Stimulated activated CD8-positive, alpha-beta memory T cell treated with anti-CD3 and anti-CD28 coated beads, Interleukin-7, amount 100 ng/mL, for 1 hour (primary cell): ENCODE measurements around the gene NELFB.
"Not testable (repeated sequence)": the region's sequence is repeated elsewhere in the genome, so short reads cannot be mapped to it uniquely, and the experiment has no call there.

ENCODE experiments used
- DNase-seq, 2 donors: peaks; one replicate each; pipeline ENCODE4 v3.0.0-alpha.2; 2020; ENCODE audit warnings: low read depth in 2 of 2

The NELFB gene

DNA sequence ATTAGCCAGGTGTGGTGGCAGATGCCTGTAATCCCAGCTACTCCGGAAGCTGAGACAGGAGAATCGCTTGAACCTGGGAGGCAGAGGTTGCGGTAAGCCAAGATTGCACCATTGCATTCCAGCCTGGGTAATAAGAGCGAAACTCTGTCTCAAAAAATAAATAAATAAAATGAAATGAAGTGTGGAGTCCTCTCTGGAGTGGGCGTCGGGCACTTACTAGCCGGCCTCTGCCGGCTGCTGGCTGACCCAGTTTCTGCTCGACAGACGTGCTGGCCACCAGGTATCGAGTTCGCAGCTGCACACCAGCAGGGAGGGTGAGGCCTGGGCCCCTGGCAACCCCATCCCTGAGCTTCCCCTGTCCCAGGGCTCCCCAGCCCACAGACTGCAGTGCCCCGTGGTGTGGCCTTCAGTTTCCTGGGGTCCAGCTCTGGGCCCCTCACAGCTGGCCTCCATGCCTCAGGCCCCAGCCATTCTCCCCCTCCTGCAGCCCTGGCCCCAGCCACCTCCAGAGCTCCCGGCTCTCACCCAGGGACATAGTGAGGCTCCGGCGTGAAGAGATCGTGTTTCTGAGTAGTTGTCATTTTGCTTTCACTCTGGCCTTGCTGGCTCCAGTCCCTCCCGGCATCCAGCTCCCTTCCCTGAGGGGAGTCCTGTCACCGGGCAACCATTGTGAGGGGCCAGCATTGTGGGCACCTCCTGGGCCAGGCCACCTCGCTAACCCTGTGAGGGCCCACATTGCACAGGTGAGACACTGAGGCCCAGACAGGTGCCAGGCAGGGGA is 7.8 kb upstream of the NELFB start:
- no peak for DNase-seq

DNA sequence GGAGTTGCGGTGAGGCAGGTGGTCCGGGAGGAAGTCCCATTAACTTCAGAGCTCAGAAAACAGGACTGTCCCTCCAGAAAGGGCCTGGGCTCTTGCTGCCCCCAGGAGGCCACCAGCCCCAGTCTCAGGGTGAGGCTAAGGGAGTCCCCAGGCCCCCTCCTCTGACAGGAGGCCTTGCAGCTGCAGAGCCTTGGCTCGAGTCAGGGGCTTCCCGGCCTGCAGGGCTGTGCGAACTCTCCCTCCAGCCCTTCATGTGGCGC is 7.3 kb upstream of the NELFB start:
- no peak for DNase-seq

DNA sequence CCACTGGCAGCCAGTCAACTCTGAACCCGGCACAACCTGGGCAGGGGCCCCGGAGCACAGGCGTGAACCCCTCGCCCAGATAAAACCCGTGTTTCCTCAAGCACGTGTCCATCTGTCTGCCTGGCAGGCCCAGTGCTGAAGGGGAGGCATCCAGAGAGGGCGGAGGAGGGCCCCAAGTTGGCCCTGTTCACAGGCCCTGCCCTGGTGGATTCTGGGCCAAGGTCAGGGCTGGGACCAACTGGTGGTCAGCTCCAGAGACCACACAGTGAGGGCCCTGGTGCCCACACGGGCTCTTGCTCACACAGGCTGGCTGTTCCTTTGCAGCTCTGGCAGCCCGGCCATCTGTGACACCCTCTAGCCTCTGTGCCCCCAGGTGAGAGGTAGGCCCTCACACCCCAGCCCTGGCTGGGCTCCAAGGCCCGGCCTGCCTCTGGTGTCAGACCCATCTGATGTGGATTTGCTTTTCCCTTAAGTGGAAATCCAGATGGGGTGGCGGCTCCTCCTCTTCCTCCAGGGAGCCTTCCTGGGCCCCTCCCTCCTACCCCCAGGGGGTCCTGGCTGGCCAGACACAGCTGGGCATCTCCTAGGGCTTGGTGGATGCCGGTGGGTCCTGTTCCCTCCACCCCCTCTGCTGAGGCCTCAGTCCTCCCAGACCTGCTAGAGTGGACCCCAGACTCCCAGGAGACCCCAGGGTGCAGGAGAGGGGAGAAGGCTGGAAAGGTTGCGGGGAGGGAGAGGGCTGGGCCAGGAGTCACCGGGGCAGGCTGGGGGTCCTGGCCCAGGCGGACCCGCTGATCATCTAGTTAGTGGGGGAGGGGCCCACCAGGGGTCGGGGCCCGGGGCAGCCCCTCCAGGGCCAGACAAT is 4.6 kb upstream of the NELFB start:
- no peak for DNase-seq

DNA sequence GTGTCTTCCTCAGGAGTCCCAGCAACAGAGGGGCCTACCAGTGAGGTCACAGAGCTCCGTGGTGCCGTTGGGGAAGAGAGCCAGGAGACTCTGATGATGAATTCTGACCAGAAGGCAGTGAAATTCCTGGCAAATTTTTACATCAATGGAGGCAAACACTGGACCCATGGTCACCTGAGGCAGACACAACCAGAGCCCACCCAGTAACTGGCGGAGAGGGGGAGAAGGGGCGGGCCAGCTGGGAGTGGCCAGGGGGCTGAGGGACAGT is 4.0 kb upstream of the NELFB start, which contains the start of gene STPG3:
Gene STPG3 (plus strand): TSS at position 93 of the 268 bp plus-strand sequence. CDS start 1 bp downstream, at position 94.
- DNase-seq = no peak

DNA sequence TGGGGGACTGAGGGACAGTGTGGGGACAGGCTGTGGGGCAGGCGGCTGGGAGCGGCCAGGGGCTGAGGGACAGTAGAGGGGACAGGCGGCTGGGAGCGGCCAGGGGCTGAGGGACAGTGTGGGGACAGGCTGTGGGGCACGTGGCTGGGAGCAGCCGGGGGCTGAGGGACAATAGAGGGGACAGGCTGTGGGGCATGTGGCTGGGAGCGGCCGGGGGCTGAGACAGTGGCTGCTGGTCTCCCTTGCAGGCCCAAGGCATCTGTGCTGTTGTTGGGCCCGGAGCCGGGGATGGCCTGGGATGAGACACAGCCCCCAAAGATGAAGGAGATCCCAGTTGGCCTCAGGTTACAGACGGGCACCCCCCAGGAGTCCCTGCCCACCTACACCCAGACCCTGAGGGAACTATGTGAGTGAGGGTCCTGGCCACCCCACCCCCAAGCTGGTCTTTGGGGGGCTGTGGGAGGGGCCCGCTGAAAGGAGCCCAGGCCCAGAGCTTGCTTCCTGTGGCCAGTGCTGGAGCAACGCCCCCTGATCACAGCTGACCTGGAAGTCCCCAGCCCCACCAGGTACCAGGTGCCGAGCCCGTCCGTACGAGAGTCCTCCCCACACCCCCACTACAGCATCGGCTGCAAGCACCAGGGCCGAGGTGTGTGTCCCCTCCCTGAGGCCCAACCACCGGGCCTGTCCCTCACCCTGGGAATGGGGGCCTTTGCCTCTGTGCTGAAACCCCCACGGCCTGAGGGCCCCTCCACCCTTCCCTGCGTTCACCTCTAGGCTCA is 3.4 kb upstream of the NELFB start:
- DNase-seq = no peak

DNA sequence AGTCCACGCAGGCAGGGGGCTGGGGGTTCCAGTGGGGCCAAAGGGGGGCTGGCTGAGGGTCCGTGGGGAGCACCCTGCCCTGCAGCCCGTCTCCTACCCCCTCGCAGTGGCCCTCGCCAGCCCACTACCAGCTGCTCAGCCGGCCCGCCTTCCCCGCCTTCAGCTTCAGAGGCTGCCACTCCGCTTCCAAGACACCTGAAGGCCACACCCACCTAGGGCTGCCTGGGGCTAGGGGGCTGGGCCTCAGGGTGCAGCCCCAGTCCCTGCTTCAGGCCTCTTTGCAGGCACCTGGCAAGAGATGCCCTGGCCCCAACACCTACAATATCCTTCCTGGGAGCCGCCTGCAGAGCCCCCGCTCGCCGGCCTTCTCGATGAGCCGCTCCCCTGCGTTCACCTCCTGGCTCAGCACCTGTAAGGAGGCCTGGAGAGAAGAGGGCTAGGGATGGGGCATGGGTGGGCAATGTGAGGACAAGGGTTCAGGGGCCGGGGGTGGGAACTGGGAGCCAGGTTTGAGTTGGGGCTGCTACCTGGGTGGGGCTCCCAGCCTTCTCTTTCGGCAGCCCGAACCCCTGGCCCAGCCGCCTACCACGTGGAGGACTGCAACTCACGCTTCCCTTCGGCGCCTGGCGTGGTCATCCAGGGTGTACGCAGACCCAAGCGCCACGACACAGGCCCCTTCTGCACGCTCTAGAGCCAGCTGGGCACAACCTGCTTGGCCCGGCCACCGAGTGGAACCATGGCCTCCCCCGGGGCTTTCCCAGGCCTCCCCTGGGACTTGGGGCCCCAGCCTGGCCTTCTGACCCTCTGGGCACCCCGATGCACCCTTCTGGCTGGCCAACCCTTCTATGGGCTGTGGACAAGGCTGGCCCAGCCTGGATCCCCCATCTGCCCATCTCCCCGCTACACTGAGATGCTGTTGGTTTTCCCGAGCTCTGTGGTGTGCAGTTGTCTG is 2.3 kb upstream of the NELFB start:
- DNase-seq = no peak

DNA sequence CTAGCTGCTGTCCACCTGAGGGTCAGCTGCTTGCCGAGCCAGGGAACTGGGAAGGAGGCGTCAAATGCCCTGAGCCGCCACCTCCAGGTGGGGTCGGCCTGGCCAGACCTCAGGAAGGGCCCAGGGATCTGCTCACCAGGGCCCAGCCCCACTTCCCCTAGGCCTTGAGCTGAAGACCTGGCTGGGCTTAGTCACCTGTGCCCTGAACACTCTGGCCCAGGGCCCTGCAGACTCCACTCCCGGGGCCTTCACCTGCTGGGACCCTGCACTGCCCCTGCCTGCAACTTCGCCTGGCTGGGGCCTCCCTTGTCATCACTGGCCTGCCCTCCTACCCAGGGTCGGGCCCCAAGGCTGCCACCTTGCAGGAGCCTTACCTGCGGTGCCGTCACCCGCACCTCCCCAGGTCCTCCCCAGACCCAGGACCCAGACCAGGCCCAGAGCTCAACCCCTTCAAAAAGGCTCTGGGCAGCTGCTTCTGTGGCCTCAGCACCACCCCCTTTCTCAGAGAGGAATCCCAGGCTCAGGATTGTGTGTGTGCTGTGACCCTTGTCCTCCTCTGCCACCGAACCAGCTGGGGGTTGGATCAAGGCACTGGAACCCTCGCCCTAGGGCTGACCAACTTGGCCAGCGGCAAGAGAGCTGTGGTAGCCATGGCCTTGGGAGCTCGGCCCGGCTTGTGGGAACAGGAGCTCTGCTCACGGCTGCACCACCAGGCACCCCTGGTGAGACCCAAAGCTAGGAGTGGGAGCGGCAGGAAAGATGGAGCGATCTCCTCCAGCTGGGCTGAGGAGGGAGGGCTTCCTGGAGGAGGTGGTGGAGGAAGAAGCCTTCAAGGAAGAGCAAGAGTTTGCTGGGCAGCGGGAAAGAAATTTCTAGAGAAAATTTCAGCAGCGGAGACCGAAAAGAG is 1.2 kb upstream of the NELFB start:
- no peak for DNase-seq

DNA sequence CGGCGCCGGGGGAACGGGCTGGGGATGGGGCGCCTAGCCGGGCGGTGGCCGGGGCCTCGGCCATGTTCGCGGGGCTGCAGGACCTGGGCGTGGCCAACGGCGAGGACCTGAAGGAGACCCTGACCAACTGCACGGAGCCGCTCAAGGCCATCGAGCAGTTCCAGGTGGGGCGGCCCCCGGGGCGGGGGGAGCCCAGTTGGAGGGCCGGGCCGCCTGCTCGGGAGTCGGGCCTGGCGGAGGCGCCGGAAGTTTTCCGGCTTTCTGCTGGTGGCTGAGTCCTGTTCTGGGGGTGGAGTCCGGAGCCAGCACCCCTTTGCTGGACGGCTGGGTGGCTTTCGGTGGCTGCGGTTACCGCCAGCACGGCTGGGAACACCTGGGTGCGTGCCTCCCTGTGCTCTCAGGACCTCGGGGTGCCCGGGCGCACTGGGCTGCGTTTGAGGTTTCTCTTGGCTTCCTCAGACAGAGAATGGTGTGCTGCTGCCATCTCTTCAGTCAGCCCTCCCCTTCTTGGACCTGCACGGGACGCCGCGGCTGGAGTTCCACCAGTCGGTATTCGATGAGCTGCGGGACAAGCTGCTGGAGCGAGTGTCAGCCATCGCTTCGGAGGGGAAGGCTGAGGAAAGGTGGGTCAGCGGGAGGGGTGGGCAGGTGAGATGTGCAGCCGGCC is 454 bp downstream of the NELFB start:
- DNase-seq = no peak

DNA sequence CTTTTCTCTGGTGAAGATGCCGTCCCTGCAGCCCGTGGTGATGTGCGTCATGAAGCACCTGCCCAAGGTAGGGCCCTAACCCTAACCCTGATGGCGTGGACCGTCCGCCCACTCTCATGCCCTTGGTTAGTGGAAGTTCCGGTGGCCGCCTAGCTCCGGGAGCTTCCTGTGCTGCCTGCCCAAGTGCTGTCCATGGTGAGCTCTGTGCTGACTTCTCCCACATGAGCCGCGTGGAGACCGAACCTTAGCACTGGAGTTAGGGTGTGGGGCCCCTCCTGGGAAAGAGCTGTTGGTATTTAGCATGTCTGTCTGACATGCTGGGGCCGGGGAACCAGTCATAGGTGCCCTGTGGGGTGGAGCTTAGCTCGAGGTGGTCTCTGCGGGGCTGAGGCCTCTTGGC is 1.2 kb downstream of the NELFB start:
- no peak for DNase-seq

DNA sequence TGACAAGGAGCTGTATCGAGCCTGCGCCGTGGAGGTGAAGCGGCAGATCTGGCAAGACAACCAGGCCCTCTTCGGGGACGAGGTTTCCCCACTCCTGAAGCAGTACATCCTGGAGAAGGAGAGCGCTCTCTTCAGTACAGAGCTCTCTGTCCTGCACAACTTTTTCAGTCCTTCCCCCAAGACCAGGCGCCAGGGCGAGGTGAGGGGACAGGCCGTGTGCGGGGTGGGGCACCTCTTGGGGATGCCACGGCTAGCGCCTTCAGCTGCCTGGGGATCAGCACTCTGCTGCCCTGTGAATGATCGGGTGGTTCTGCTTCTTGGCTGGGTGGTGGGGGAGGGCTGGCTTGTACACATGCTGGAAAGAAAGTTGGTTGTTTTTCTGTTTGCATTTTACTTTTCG is 1.7 kb downstream of the NELFB start:
- DNase-seq = no peak

DNA sequence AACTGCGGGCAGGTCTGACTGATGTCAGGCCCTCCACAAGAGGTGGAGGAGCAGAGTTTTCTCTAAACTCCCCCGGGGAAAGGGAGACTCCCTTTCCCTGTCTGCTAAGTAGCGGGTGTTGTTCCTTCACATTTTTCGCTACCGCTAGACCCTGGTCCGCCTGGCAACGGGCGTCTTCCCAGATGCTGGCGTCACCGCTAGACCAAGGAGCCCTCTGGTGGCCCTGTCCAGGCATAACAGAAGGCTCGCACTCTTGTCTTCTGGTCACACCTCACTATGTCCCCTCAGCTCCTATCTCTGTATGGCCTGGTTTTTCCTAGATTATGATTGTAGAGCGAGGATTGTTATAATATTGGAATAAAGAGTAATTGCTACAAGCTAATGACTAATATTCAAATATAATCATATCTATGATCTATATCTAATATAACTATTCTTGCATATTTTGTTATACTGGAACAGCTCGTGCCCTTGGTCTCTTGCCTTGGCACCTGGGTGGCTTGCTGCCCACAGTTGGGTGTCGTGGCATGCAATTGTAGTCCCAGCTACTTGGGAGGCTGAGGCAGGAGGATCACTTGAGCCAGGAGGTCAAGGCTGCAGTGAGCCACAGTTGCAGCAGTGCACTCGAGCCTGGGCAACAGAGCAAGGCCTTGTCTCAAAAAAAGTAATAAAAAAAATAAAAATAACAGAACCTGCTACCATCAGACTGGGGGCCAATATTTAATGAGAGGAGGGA is 7.2 kb downstream of the NELFB start:
- DNase-seq = not testable (repeated sequence)

DNA sequence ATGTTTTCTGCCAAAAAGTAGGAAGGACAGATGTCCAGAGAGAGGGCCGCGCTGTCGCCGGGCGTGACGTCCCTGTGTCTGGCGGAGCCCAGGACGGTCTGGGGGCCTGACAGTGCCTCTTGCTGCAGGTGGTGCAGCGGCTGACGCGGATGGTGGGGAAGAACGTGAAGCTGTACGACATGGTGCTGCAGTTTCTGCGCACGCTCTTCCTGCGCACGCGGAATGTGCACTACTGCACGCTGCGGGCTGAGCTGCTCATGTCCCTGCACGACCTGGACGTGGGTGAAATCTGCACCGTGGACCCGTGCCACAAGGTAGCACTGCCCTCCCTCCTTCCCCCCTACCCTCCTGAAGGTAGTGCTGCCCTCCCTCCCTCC is 7.8 kb downstream of the NELFB start:
- no peak for DNase-seq

DNA sequence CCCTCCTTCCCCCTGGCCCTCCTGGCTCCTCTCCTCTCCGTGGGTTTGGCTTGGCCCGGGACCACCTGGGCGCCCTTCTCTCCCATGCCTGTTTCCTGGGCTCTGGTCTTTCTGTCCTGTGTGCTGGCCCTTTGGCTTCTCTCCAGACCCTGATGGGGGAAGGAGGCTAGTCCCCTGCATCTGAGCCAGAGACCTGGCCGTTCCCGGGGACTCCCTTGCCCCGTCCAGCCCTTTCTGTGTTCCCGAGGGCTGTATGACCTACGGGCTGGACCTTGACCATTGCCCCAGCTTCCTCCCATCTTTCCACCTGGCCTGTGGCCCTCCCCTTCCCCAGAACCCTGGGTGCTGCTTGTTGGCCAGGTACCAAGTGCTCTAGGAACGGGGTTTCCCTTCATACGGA is 8.4 kb downstream of the NELFB start:
- DNase-seq = no peak

DNA sequence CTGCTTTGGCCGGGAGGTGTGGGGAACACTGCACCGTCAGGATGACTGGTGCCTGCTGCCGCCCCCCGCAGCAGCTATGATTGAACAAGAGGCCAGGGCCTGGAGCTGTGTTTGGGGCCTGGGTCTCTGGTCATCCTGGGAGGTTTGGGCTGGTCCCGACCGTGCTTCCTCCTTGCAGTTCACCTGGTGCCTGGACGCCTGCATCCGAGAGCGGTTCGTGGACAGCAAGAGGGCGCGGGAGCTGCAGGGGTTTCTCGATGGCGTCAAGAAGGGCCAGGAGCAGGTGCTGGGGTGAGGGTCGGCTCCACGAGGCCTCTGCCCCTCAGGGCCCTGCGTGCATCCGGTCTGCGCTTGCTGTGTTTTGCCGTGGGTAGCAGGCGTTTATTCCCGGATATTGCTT is 8.9 kb downstream of the NELFB start:
- no peak for DNase-seq

DNA sequence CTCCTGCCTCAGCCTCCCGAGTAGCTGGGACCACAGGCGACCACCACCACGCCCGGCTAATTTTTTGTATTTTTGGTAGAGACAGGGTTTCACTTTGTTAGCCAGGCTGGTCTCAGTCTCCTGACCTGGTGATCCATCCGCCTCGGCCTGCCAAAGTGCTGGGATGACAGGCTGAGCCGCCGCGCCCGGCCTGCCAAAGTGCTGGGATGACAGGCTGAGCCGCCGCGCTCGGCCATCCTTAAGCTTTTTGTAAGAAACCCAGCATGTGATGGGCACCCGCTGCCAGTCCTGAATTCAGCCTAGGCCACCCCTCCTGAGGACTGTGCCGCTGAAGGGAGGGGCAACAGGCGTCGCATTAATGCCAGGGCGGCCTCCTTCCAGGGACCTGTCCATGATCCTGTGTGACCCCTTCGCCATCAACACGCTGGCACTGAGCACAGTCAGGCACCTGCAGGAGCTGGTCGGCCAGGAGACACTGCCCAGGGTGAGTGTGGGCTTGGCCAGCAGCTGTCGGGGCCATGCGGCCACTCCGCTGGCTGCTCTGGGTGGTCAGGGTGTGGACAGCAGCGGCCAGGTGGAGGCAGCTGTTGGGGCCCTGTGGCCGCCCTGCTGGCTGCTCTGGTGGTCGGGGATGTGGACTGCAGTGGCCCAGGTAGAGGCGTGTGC is 10.5 kb downstream of the NELFB start:
- DNase-seq = no peak

DNA sequence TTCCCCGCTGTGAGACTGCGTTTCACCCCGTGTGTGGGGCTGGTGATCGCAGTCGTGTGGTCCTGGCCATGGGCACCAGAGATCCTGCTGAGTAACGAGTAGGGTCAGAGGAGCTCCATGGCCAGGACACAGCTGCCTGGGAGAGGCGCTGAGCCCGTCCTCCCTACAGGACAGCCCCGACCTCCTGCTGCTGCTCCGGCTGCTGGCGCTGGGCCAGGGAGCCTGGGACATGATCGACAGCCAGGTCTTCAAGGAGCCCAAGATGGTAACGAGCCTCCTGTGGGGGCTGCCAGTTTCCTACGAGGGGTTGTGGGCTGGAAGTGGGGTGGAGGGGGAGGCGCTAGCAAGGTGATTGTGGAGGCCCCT is 11.0 kb downstream of the NELFB start:
- no peak for DNase-seq

DNA sequence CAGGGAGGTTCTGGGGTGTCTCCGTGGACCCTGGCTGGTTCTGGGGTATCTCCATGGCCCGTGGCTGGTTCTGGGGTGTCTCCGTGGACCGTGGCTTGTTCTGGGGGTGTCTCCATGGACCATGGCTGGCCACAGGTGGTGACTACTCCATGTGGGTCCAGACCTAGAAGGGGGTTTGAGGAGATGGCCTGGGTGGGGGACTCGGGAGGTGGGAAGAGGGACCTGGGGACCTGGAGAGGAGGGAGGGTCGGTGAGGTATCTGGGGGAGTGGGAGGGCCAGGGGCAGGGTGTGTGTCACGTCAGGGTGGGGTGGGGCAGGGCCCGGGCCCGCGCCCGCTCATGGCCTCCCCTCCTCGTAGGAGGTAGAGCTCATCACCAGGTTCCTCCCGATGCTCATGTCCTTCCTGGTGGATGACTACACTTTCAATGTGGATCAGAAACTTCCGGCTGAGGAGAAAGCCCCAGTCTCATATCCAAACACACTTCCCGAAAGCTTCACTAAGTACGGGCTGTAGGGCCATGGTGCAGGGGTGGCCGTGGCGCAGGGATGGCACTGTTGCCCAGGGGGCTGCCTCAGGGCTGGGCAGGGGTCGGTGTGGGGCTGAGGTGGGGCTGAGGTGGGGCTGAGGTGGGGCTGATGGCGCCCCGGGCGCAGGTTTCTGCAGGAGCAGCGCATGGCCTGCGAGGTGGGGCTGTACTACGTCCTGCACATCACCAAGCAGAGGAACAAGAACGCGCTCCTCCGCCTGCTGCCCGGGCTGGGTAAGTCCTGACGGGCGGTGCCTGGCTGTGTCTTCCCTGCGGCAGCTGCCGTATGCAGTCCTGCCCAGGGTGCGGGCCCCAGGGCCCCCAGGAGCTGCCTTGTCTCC is 11.7 kb downstream of the NELFB start:
- DNase-seq = no peak

DNA sequence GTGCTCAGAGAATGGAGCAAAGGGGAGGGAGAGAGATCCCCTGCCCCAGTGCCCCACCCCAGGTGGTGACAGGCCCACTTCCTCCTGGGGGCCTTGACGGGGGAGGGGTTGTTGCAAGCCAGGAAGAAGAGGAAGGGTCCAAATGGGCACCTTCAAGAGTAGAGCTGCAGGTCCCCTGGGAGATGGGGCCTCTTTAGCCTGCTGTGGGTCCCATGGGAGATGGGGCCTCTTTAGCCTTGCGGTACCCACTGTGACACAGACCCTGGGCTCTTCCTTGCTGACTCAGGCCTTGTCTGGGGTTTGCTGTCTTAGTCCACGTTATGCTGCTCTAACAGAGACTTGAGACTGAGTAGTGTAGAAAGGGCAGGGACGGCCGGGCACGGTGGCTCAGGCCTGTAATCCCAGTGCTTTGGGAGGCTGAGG is 12.8 kb downstream of the NELFB start:
- no peak for DNase-seq
